Uterus (tissue), 2 donors: ENCODE measurements around the gene SLC6A7.

Source experiments
- CTCF ChIP-seq, 4 experiments: fragments of 200-600 bp in 2 of 4; fragments of 450-650 bp in 2 of 4; sonication (generic) in 2 of 4; IDR thresholded peaks; one replicate each; pipeline ENCODE4 v1.5.1; 2016 to 2019; ENCODE audit warnings: antibody characterized with exemption in 4 of 4, mild to moderate bottlenecking in 2 of 4, moderate library complexity in 1 of 4
- POLR2A ChIP-seq, 2 donors: fragments of 450-650 bp; IDR thresholded peaks; one replicate each; pipeline ENCODE4 v1.6.1; 2016; ENCODE audit warnings: antibody characterized with exemption in 2 of 2, mild to moderate bottlenecking in 1 of 2, moderate library complexity in 1 of 2

- TF ChIP-seq POLR2A (IDR thresholded peaks at IDR 0.05) (no peak), CTCF (IDR thresholded peaks at IDR 0.05) (no peak)
Measured at GRCh38 chr5:150234576-150235499, 45.0 kb downstream of the SLC6A7 start.
